Islet of Langerhans (tissue), 1 donor: ENCODE measurements around the gene BTNL2.
"Not testable (repeated sequence)": the region's sequence is repeated elsewhere in the genome, so short reads cannot be mapped to it uniquely, and the experiment has no call there.

Experiments
- FAIRE-seq: peaks from one replicate; lab custom pipeline; 2011; peaks lifted over from hg19 to GRCh38; lab: Jason Lieb, UNC

BTNL2 gene, protein sequence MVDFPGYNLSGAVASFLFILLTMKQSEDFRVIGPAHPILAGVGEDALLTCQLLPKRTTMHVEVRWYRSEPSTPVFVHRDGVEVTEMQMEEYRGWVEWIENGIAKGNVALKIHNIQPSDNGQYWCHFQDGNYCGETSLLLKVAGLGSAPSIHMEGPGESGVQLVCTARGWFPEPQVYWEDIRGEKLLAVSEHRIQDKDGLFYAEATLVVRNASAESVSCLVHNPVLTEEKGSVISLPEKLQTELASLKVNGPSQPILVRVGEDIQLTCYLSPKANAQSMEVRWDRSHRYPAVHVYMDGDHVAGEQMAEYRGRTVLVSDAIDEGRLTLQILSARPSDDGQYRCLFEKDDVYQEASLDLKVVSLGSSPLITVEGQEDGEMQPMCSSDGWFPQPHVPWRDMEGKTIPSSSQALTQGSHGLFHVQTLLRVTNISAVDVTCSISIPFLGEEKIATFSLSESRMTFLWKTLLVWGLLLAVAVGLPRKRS

DNA sequence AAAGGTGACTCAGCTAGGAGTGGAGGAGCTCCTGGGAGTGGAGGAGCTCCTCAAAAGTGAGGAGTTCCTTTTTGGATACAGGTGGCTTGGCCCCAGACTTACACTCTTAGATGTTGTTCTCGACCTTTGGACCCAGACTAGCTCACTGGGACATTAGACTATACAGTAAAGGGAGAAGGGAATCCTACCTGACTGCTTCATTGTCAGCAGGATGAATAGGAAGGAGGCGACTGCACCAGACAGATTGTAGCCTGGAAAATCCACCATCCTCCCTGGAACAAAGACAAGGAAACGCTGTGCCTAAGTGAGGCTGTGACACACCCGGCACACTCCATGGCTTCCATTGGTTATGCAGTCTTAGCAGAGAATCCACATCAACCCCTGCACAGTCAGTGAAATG lies at the start of gene BTNL2:
Gene BTNL2 (minus strand): TSS at position 325 of the 400 bp plus-strand sequence. CDS start 58 bp downstream, at position 267.
- no peak for FAIRE-seq

DNA sequence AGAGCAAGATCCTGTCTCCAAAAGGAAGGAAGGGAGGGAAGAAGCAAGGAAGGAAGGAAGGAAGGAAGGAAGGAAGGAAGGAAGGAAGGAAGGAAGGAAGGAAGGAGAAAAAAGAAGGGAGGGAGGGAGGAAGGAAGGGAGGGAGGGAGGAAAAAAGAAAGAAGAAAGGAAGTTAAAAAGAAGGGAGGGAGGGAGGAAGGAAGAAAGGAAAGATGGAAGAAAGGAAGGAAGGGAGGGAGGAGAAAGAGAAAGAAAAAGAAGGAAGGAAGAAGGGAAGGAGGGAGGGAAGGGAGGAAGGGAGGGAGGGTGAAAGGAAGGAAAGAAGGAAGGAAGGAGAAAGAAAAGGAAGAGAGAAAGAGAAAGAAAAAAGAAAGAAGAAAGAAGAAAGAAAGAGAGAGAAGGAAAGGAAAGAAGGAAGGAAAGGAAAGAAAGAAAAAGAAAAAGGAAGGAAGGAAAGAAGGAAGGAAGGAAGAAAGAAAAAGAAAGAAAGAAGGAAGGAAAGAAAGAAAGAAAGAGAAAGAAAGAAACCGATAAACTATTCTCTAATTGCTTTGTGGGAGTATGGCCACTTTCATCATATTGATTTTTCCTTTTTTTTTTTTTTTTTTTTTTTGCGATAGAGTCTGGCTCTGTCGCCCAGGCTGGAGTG lies 42.2 kb upstream of the BTNL2 start:
- FAIRE-seq: no peak

DNA sequence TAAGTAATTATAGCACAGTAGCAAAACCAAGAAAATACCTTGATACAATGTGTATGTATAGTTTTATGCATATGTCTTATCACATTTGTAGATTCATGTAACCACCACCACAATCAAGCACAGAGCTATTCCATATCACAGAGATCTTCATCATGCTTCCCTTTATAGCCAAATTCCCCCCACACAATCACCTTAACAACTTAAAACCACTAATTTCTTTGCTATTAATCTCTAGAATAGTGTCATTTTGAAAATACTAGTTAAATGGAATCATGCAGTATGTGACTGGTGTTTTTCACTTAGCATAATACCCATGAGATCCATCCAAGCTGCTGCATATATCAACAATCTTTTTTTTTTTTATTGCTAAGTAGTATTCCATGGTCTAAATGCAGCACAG lies 41.0 kb upstream of the BTNL2 start:
- no peak for FAIRE-seq

DNA sequence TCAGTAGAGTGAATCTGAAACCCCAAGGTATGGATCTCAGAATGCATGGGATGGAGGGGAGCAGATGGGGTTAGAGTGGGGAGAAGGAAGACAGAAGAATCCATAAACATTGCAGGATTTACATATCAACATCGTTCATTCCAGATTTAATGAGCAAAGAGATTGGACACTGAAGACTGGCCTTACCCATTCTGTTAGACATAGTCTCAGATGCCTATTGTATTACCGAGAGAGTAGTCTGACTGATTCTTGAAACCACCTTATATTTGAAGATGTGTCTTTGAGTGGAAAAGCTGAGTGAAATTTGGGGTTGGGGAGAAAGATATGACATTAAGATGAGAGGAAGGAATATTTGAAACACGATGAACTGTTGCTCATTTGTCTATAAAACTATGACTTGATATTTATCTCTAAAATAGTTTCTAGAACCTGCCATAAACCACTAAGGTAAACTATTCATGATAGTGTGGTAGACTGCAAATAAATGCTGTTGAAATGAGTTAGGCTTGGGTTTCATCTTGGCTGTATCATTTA lies 38.4 kb upstream of the BTNL2 start:
- FAIRE-seq: no peak

DNA sequence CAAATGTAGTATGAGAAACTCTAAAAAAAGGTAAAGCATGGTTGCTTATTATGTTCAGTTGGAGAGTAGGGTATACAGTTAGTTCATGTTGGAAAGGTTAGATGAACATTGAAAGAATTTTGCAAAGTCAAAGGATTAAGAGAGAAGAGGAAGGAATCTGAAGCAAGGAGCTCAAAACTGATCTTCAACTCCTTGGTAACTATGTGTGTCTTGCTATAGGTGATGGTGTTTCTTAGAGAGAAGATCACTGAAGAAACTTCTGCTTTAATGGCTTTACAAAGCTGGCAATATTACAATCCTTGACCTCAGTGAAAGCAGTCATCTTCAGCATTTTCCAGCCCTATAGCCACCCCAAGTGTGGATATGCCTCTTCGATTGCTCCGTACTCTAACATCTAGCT lies 37.5 kb upstream of the BTNL2 start:
- no peak for FAIRE-seq

DNA sequence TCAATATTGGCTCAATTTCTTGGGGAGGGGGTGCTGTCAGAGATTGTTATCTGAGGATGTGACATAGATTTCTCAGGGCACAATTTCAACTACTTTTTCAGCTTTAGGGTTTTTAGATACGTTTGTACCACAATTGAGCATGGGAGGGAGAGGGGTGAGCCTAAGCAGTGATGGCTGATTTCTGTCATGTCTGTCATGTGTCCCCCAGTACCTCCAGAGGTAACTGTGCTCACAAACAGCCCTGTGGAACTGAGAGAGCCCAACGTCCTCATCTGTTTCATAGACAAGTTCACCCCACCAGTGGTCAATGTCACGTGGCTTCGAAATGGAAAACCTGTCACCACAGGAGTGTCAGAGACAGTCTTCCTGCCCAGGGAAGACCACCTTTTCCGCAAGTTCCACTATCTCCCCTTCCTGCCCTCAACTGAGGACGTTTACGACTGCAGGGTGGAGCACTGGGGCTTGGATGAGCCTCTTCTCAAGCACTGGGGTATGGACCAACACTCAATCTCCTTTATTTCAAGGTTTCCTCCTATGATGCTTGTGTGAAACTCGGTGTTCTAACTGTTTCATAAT lies 36.1 kb upstream of the BTNL2 start:
- FAIRE-seq: no peak

DNA sequence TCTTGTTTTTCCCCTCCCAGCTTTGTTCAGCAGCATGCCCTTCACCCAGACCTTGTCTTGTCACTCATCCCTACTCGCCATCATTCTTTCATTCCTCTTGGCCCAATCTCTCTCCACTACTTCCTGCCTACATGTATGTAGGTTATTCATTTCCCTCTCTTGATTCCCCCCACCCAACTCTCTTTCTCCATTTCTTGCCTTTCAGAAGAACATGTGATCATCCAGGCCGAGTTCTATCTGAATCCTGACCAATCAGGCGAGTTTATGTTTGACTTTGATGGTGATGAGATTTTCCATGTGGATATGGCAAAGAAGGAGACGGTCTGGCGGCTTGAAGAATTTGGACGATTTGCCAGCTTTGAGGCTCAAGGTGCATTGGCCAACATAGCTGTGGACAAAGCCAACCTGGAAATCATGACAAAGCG lies 35.3 kb upstream of the BTNL2 start:
- no peak for FAIRE-seq

DNA sequence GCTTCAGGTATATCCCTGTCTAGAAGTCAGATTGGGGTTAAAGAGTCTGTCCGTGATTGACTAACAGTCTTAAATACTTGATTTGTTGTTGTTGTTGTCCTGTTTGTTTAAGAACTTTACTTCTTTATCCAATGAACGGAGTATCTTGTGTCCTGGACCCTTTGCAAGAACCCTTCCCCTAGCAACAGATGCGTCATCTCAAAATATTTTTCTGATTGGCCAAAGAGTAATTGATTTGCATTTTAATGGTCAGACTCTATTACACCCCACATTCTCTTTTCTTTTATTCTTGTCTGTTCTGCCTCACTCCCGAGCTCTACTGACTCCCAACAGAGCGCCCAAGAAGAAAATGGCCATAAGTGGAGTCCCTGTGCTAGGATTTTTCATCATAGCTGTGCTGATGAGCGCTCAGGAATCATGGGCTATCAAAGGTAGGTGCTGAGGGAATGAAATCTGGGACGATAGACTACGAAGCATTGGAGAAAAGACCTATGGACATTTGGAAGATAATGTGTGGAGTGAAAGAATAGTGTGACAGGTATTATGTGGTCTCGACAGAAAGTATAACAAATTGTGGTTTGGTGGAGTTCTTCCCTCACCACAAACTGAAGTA lies 32.7 kb upstream of the BTNL2 start, which contains the start of gene HLA-DRA:
Gene HLA-DRA (plus strand): TSS at position 286 of the 613 bp plus-strand sequence. CDS start 64 bp downstream, at position 350.
- FAIRE-seq: peak; percentile 96

DNA sequence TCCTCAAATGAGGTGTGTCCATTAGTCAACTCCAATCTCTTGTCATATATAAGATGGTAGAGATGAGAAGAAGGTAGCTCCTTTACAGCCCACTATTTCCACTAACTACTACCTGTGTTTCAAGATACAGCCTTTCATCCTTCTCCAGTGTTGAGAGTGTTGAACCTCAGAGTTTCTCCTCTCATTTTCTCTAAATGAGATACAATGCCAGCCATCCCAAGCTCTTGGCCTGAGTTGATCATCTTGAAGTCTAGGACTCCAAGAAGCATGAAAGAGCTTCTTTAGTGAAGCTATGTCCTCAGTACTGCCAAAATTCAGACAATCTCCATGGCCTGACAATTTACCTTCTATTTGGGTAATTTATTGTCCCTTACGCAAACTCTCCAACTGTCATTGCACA lies 32.2 kb upstream of the BTNL2 start:
- no peak for FAIRE-seq

DNA sequence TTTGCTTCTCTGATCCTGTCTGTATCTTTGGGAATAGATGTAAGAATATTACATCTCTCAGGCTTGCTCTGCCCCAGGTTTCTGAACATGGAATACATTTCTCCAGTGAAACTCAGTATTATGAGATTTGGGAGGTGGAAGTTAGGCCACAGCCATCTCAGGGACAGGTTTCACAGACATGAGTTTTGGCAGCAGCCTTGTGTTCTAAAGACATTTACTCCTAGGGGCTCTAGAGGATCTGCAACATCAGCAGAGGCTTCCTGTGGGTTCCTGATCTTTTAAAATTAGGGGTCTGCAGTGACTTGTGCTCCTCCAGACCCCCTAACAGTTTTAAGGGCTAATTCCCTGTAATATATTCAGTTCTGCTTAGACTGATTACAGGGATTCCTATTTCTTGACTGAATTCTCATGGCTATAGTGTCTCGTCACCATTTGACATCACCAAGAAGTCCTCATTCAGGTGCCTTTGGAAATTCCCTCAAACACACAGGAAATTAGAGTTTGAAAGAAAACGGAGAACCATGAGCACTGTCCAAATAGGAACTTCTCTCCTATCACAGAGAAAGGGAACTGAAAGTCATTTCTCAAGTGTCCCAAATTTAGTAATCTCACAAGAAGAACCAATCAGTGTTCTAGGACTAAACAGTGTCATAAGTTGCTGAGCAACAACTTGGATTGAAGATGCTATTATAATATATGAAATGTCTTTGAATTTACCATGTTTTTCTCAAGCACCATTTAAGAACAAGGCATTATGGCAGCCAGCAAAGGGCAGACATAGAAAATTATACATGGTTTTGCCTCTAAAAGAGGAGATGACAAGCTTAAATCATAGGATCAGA lies 30.2 kb upstream of the BTNL2 start:
- FAIRE-seq: no peak

DNA sequence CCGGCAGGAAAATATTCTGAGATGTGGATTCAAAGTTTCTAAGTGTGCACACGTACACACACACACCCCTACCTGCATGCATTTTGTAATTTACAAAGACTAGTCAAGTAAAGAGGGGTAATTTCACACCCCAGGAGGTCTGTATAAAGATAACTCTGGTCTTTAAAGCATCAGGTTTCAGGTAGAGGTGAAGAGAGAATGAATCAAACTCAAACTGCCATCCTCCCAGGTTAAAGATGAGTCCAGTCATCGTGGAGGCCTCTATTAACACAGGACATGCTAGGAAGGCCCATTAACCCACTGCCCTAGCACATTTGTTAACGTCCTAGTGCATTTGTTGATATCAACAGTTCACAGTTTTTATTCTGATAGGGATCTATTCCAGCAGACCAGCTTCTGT lies 29.2 kb upstream of the BTNL2 start:
- FAIRE-seq: no peak

DNA sequence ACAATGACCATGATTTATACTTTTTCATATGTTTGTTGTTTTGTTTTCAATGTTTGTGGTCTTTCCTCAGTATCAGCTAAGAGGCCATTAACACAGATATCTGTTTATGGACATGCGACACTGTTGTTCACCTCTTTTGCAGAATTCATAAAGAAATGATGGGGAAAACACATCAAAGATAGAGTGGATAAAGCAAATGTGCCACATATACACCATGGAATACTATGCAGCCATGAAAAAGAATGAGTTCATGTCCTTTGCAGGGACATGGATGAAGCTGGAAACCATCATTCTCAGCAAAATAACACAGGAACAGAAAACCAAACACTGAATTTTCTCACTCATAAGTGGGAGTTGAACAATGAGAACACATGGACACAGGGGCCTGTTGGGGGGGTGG lies 27.0 kb upstream of the BTNL2 start:
- not testable (repeated sequence) for FAIRE-seq

DNA sequence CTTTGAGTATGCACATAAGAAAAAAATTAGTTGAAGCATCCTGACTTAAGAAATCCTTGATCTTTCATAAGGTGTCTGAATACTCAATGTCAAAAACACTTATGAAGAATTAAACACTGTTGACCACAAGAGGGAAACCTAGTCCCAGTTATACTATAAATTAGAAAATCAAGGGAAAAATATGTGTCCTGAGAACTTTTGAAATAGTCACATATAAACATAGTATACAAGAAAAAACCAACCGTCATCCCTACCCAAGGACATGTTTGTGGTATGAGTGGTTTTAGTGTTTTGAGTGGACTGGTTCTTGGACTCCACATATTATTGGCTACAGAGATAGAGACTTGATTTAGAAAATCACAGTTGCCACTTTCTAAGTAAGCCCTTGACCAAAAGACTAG lies 25.1 kb upstream of the BTNL2 start:
- FAIRE-seq: peak; percentile 17

DNA sequence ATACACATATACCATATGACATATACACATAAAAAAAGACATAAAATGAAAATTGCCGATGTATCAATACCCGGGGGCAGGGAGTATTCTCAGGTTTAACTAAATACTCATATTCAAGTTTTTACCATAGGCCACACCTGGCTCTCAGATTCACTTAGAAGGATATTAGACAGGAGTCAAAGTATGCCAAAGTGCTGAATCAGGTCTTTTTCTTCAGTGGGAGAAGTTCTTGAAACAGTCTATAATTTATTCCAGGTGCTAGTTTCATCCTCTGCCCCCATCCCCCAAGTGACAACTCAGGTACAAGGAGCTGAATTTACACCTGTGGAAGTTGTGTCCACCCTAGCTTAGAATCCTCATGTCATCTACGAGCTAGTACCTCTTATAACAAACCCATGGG lies 24.2 kb upstream of the BTNL2 start:
- no peak for FAIRE-seq

DNA sequence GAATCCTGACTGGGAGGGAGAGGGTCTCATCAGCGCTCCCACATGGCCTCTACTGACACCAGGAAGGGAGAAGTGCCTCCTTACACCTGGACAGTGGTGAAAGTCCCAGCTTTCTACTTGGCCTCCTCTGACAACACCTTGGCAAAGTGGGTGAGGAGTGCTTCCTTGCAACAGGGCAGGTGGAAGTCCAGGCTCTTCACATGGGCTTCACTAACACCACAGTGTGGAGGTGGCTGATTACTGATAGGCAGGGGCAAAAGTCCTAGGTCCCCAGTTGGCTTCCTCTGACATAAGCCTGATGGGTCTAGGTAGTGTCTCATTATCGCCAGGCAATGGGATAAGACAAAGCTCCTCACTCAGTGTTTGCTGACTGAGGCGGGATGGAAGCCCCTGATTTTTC lies 23.2 kb upstream of the BTNL2 start:
- FAIRE-seq: no peak

DNA sequence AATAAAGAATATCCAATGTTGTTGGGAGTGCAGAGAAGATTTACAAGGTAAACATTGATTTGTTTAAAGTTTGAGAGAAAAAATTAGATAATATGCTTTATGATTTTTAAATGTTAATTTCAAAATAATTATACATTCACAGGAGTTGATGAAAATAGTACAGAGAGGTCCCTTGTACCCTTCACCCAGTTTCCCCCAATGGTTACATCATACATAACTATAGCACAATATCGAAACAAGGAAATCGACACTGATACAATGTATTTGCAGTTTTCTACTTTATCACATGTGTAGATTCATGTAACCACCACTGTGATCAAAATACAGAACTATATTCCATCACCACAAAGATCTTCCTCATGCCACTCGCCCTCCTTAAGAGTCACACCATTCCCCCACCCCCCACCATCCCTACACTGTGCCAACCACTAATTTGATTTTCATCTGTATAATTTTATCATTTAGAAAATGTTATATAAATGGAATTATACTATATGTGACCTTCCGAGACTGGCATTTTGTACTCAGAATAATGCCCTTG lies 21.0 kb upstream of the BTNL2 start:
- FAIRE-seq: no peak

DNA sequence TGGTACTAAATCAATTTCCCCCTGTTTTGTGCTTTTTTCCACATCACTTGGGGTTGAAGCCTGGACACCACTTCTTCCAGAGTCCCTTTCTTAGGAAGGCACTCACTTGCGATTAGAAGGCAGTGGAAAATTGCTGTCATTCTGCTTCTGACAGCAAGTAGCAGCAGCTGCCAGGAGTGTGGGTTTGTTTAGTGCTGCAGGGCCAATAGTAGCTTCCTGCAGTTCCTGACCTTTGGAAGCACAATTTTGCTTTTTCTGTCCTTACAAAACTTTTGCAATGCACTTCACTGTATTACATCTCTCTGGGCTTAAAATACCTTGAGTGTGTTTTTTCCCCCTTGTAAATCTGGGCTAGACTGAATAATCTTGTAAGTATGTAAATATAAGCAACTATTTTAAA lies 20.2 kb upstream of the BTNL2 start:
- no peak for FAIRE-seq

DNA sequence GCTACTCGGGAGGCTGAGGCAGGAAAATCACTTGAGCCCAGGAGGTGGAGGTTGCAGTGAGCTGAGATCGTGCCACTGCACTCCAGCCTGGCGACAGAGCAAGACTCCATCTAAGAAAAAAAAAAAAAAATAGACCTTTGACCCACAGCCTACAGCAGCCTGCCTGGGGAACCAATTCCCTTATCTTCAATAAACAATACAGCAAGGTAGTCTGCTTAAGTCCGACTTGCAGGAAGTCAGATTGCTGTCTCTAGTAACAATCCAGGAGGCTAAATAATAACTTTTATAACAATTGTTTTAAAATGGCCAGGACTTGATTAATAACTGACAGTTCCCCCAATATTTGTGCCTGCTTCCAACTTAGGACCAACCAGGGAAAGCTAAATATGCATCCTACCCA lies 19.4 kb upstream of the BTNL2 start:
- no peak for FAIRE-seq

DNA sequence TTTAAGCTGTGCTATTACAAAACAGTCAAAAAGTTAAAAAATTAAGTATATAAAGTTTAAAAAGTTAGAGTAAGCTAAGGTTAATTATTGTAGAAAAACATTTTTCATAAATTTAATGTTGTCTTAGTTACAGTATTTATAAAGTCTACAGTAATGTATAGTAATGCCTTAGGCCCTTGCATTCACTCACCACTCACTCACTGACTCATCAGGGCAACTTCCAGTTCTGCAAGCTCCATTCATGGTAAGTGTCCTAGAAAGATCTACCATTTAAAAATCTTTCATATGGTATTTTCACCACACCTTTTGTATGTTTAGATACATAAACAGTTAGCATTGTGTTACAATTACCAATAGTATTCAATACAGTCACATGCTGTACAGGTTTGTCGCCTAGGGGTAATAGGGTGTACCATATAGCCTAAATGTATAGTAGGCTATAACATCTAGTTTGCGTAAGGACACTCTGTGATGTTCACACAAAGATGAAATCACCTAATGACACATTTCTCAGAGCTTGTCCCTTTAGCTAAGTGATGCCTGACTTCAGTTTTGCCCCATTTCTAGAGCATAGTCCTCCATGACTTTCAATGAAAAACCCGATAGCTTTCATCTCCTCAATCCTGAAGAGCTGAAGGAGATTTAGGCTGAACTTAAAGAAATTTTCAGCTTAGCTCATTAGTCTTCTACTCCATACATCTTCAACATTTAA lies 17.8 kb upstream of the BTNL2 start:
- no peak for FAIRE-seq

DNA sequence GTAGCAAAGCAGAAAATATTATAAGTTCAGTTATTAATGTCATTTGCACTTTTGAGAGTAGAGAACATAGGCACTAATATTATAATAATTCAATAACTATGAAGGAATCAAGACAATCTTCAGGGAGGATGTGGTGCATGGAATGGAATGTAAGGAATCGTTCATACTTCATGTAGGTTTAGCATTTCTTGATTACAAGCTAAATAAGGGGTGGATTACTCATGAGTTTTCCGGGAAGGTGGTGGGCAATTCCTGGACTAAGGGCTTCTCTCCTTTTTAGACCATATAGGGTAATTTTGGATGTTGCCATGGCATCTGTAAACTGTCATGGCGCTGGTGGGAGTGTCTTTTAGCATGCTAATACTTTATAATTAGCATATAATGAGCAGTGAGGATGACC lies 9.1 kb upstream of the BTNL2 start:
- no peak for FAIRE-seq
